A673 (cell line): ENCODE results near the gene TGM4. TPM values are rescaled to one million over a fixed set of nuclear protein-coding genes. Genes with fewer than 3 reads are reported as not detected.

ENCODE experiments used
- BruUV-seq: library from RNA; stranded (reverse); fragments of 400-500 nt; replicated peaks from 2 replicates; lab custom pipeline; 2021; lab: Mats Ljungman, UMichigan
- CTCF ChIA-PET: fragments of 300-600 bp; sonication (Branson Sonifier 250); formaldehyde crosslinking; loops from one replicate; lab custom pipeline; 2022; ENCODE audit warnings: antibody characterized with exemption; lab: Charles Lee
- POLR2A ChIA-PET: fragments of 300-600 bp; sonication (Branson Sonifier 250); formaldehyde crosslinking; loops from one replicate; lab custom pipeline; 2022; ENCODE audit warnings: antibody characterized with exemption; ENCODE audit not compliant: low non-redundant PET; lab: Charles Lee
- DNase-seq: peaks from one replicate; pipeline ENCODE4 v3.0.0-alpha.2; 2015; ENCODE audit warnings: low spot score
- H3K27ac ChIP-seq: fragments of 200-600 bp; sonication (generic); 2 replicates; pipeline ENCODE4 v1.5.1; 2016; ENCODE audit warnings: mixed run types, low read depth, mild to moderate bottlenecking, mixed read lengths, antibody characterized with exemption, low read length; ENCODE audit not compliant: poor library complexity, severe bottlenecking
- H3K27me3 ChIP-seq: fragments of 200-600 bp; sonication (generic); replicated peaks from 2 replicates; pipeline ENCODE4 v1.6.1; 2017; ENCODE audit warnings: mixed run types, low read depth, mild to moderate bottlenecking, mixed read lengths, antibody characterized with exemption, low read length; ENCODE audit not compliant: insufficient read depth, poor library complexity
- H3K36me3 ChIP-seq: fragments of 200-600 bp; sonication (generic); 2 replicates; pipeline ENCODE4 v1.6.1; 2016; ENCODE audit warnings: mixed run types, mild to moderate bottlenecking, mixed read lengths, antibody characterized with exemption, low read length; ENCODE audit not compliant: insufficient read depth, poor library complexity, severe bottlenecking
- H3K4me1 ChIP-seq: fragments of 200-600 bp; sonication (generic); 2 replicates; pipeline ENCODE4 v1.6.1; 2017; ENCODE audit warnings: mixed run types, mild to moderate bottlenecking, mixed read lengths, antibody characterized with exemption, low read length; ENCODE audit not compliant: insufficient read depth, poor library complexity, severe bottlenecking
- H3K4me3 ChIP-seq: fragments of 200-600 bp; sonication (generic); 2 replicates; pipeline ENCODE4 v1.5.1; 2016; ENCODE audit warnings: low read depth, mixed run types, mild to moderate bottlenecking, mixed read lengths, low read length; ENCODE audit not compliant: poor library complexity, severe bottlenecking
- H3K9me3 ChIP-seq: fragments of 200-600 bp; sonication (generic); 2 replicates; pipeline ENCODE4 v1.6.1; 2016; ENCODE audit warnings: mixed run types, low read depth, mild to moderate bottlenecking, mixed read lengths, antibody characterized with exemption, low read length; ENCODE audit not compliant: poor library complexity, severe bottlenecking
- CTCF ChIP-seq: fragments of 300-800, 200-600 bp; sonication (generic); conservative IDR thresholded peaks from 2 replicates; pipeline ENCODE4 v1.5.1; 2017; ENCODE audit warnings: low read depth, mild to moderate bottlenecking, antibody characterized with exemption, low read length, moderate library complexity, mixed read lengths
- EZH2 ChIP-seq: fragments of 200-600 bp; sonication (generic); IDR thresholded peaks from 2 replicates; pipeline ENCODE4 v1.6.1; 2017; ENCODE audit warnings: borderline replicate concordance, low read depth, mild to moderate bottlenecking, mixed read lengths, antibody characterized with exemption, low read length; ENCODE audit not compliant: poor library complexity, severe bottlenecking
- intact Hi-C: fragments of 100-400 bp; cut with micrococcal nuclease; formaldehyde crosslinking; loops from one replicate; pipeline ENCODE4 v1.10.0; 2022; ENCODE audit not compliant: unreplicated experiment
- total RNA-seq: library from RNA; stranded (reverse); gene quantifications from 2 replicates; pipeline ENCODE4 v1.2.3, GENCODE V29; 2021

TGM4 gene
- total RNA-seq, 1 experiment from 2014 or later = 0.09 TPM

- Histone ChIP-seq H3K27me3 (no peaks in the 10 kb centered on the region), H3K4me3 (peak within 1 kb of the TSS; percentile 52), H3K9me3 (no peaks in the 10 kb centered on the region), H3K36me3 (no peaks in the 10 kb centered on the region), H3K27ac (peak within 1 kb of the TSS; percentile 72), H3K4me1 (no peaks in the 10 kb centered on the region)
- POLR2A ChIA-PET = no interaction called here
- intact Hi-C loops = no loop called here
- peak; percentile 83 for DNase-seq
- TF ChIP-seq CTCF (no peak), EZH2 (no peak)
- no TSS peak for BruUV-seq
- CTCF ChIA-PET = no interaction called here
These were observed 12.8 kb upstream of the TGM4 start, which contains the start of gene TMEM42 for GRCh38 chr3:44861412-44862225. TMEM42 (plus strand) TSS chr3:44861912; CDS start chr3:44861925, 13 bp downstream.

DNA sequence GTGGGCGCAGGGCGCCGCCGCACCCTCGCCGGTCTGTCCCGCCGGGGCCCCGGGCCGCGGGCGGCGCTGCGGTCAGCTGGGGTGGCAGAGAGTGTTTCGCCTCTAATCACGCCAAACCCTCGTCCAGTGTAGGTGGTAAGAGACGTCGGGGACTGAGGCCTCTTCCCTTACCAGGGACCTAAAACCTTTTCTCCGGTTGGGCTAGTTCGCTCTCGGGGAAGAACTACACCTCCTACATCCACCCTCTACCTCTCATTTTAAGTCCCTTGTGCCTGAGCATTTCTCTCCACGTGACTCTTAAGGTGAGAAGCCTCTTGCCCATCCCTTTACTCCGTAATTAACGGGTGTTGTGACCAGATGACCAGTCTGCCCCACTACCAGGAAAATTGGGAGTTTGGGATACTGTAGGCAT lies 12.2 kb upstream of the TGM4 start:
- no peak for TF ChIP-seq CTCF
- no peak for TF ChIP-seq EZH2
- H3K27me3 ChIP-seq = no peaks in the 10 kb centered on the region
- H3K4me1 ChIP-seq = no peaks in the 10 kb centered on the region
- ChIA-PET CTCF (no interaction called here), POLR2A (no interaction called here)
- no peaks in the 10 kb centered on the region for H3K36me3 ChIP-seq
- DNase-seq = no peak
- H3K27ac ChIP-seq = peak overlapping the region; percentile 47
- no peaks in the 10 kb centered on the region for H3K9me3 ChIP-seq
- intact Hi-C loops = no loop called here
- BruUV-seq = no TSS peak
- H3K4me3 ChIP-seq = peak overlapping the region; percentile 52

DNA sequence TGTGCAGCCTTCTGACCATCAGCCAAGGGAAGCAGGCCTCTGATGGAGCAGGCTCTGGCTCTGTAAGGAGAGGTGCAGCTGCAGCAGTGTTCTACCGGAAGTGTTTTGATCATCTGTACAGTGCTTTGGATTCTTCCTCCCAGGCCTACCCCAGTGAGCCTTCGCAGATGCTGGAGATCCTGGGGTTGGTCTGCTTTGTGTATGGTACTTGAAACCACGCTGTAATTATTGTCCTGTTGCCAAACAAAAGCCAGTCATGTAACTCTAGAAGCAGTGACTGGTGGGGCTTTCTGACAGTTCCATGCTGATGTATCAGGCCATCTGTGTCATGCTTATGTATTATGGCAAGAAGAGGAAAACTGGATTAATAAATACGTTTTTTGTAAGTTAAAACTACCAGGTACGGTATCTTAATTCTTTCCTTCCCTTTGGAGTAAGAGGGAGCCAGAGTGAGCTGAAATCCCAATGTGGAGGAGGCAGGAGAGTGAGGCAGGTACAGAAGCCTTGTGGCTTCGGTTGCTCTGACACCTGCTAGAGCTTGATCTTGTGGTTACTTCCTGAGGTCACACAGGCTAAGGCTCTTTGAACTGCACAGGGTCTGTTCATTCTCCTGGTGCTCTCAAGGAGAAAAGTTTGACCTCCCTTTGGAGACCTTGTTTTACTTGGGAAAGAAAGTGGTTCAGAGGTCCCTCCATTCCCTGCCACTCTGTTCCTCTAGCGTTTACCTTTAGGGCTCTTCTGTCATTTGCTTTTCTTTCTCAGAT lies 9.0 kb upstream of the TGM4 start:
- no peaks in the 10 kb centered on the region for H3K4me1 ChIP-seq
- CTCF ChIA-PET = no interaction called here
- H3K27ac ChIP-seq = no peak overlapping the region
- DNase-seq = no peak
- TF ChIP-seq CTCF (no peak), EZH2 (no peak)
- H3K9me3 ChIP-seq = no peaks in the 10 kb centered on the region
- POLR2A ChIA-PET = no interaction called here
- no peaks in the 10 kb centered on the region for H3K36me3 ChIP-seq
- BruUV-seq = no TSS peak
- H3K4me3 ChIP-seq = no peak overlapping the region
- intact Hi-C loops = no loop called here
- no peaks in the 10 kb centered on the region for H3K27me3 ChIP-seq
